D721Med (cell line): Measurements from ENCODE around the gene DAPK1.

Experiments
- DNase-seq: peaks from one replicate; pipeline ENCODE4 v3.0.0; 2011; ENCODE audit warnings: low spot score; ENCODE audit not compliant: insufficient read length
- FAIRE-seq: peaks from 2 replicates; lab custom pipeline; 2011; peaks lifted over from hg19 to GRCh38; lab: Jason Lieb, UNC
- TF ChIP-seq, protein P1 (sequence below): IDR thresholded peaks from 2 replicates; pipeline ENCODE4 v1.5.1; 2012; ENCODE audit warnings: mild to moderate bottlenecking, control low read depth; ENCODE audit not compliant: insufficient read depth; ENCODE audit errors: missing control alignments

The DAPK1 gene

DNA sequence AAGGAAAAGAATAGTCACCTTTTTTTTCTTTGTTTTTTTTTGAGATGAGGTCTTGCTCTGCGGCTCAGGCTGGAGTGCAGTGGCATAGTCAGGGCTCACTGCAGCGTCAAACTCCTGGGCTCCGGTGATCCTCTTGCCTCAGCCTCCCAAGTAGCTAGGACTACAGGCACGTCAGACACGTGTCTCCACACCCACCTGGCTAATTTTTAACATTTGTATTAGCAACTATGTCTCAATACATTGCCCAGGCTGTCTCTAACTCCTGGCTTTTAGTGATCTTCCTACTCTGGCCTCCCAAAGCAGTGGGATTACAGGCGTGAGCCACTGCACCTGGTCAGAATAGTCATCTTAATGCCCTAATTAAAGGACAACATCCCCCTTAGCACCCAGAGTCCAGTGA lies 173.8 kb downstream of the DAPK1 start:
- TF ChIP-seq, protein P1, sequence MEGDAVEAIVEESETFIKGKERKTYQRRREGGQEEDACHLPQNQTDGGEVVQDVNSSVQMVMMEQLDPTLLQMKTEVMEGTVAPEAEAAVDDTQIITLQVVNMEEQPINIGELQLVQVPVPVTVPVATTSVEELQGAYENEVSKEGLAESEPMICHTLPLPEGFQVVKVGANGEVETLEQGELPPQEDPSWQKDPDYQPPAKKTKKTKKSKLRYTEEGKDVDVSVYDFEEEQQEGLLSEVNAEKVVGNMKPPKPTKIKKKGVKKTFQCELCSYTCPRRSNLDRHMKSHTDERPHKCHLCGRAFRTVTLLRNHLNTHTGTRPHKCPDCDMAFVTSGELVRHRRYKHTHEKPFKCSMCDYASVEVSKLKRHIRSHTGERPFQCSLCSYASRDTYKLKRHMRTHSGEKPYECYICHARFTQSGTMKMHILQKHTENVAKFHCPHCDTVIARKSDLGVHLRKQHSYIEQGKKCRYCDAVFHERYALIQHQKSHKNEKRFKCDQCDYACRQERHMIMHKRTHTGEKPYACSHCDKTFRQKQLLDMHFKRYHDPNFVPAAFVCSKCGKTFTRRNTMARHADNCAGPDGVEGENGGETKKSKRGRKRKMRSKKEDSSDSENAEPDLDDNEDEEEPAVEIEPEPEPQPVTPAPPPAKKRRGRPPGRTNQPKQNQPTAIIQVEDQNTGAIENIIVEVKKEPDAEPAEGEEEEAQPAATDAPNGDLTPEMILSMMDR = no peak
- DNase-seq = no peak
- no peak for FAIRE-seq

GRCh38 chr9:87671925-87672324 lies 174.3 kb downstream of the DAPK1 start:
- DNase-seq (no peak), FAIRE-seq (no peak)
- TF ChIP-seq, protein P1 = no peak

GRCh38 chr9:87672586-87672985 lies 174.9 kb downstream of the DAPK1 start:
- TF ChIP-seq, protein P1 = no peak
- FAIRE-seq = no peak

GRCh38 chr9:87673446-87674120 lies 175.9 kb downstream of the DAPK1 start:
- TF ChIP-seq, protein P1 = no peak
- DNase-seq = no peak
- no peak for FAIRE-seq

More at GRCh38 chr9:87672586-87672985, 174.9 kb downstream of the DAPK1 start:
- DNase-seq = no peak

GRCh38 chr9:87674565-87675299 lies 177.1 kb downstream of the DAPK1 start:
- DNase-seq = no peak
- TF ChIP-seq, protein P1 = no peak
- no peak for FAIRE-seq

GRCh38 chr9:87675906-87676515 lies 178.3 kb downstream of the DAPK1 start:
- DNase-seq (no peak), FAIRE-seq (no peak)
- TF ChIP-seq, protein P1 = no peak
